Esophagus squamous epithelium (tissue), 5 donors: ENCODE results near the gene CYCS. TPM values are rescaled to one million over a fixed set of nuclear protein-coding genes. Genes with fewer than 3 reads are reported as not detected.

Experiments
- DNase-seq: peaks from one replicate; lab custom pipeline; 2025; lab: John Stamatoyannopoulos, UW
- H3K27ac ChIP-seq, 4 donors: fragments of 200-600 bp; sonication (generic); one replicate each; pipeline ENCODE4 v1.5.1; 2016 to 2019; ENCODE audit warnings: mild to moderate bottlenecking in 1 of 4
- H3K27me3 ChIP-seq, 4 donors: fragments of 200-600 bp; sonication (generic); 1 replicate in 3 of 4; 2 replicates in 1 of 4; pipeline versions ENCODE4 v1.5.1 to v1.6.0; 2017 to 2021; ENCODE audit warnings: antibody characterized with exemption in 1 of 4
- H3K36me3 ChIP-seq, 3 donors: fragments of 200-600 bp; sonication (generic); one replicate each; pipeline ENCODE4 v1.5.1; 2016 to 2019
- H3K4me1 ChIP-seq, 3 donors: fragments of 200-600 bp; sonication (generic); one replicate each; pipeline ENCODE4 v1.5.1; 2017 to 2019
- H3K4me3 ChIP-seq, 4 donors: fragments of 200-600 bp; sonication (generic); 1 replicate in 3 of 4; 2 replicates in 1 of 4; pipeline ENCODE4 v1.5.1; 2016 to 2019; ENCODE audit warnings: mild to moderate bottlenecking in 2 of 4, moderate library complexity in 1 of 4
- H3K9me3 ChIP-seq, 3 donors: fragments of 200-600 bp; sonication (generic); one replicate each; pipeline ENCODE4 v1.5.1; 2016 to 2019
- CTCF ChIP-seq, 6 experiments: fragments of 450-650 bp in 4 of 6; fragments of 200-600 bp in 2 of 6; sonication (generic) in 2 of 6; IDR thresholded peaks; one replicate each; pipeline ENCODE4 v1.5.1; 2016 to 2019; ENCODE audit warnings: antibody characterized with exemption in 6 of 6, mild to moderate bottlenecking in 4 of 6, moderate library complexity in 4 of 6
- POLR2A ChIP-seq, 4 donors: fragments of 450-650 bp; IDR thresholded peaks; one replicate each; pipeline ENCODE4 v1.6.1; 2017; ENCODE audit warnings: antibody characterized with exemption in 4 of 4, mild to moderate bottlenecking in 4 of 4, moderate library complexity in 3 of 4
- WGBS, 2 donors: methylation state at CpG; one replicate each; pipeline ENCODE4 v1.1.5; 2018; 5-methylcytosine and 5-hydroxymethylcytosine counted together
- intact Hi-C: fragments of 100-400 bp; cut with DNase I; formaldehyde crosslinking; loops from one replicate; pipeline ENCODE4 v1.15.0; 2022
- total RNA-seq, 4 donors: library from RNA; depleted of rRNA; stranded (reverse); fragments of >200 nt; gene quantifications; one replicate each; pipeline ENCODE4 v1.1.0, GENCODE V29; 2016
- donor health status: DM: yes; HTN: yes; CAD: no.

The CYCS gene
- total RNA-seq, 4 donors from 2014 or later, result 48.1 to 117 (median 72.8) TPM

- no peak overlapping the region for H3K27ac ChIP-seq
- DNase-seq, result no peak
- H3K4me3 ChIP-seq, result no peak overlapping the region
- no peaks in the 10 kb centered on the region for H3K4me1 ChIP-seq
- H3K9me3 ChIP-seq, result no peaks in the 10 kb centered on the region
- H3K36me3 ChIP-seq, result peaks cover 0 to 10% (median 0%) of the 10 kb centered on the region in 3 donors
- no peaks in the 10 kb centered on the region for H3K27me3 ChIP-seq
- 61 to 73% methylated on average over 1 of the region's 1 CpG for WGBS, 2 donors
- intact Hi-C loops, result no loop called here
- TF ChIP-seq CTCF (IDR thresholded peaks at IDR 0.05), result no peak
- TF ChIP-seq POLR2A (IDR thresholded peaks at IDR 0.05), result no peak
Measured at GRCh38 chr7:25132430-25132829, 7.4 kb upstream of the CYCS start.

- intact Hi-C loops, result no loop called here
- DNase-seq, result no peak
- Histone ChIP-seq H3K27me3 (no peaks in the 10 kb centered on the region), H3K36me3 (peaks cover 4 to 14% (median 5%) of the 10 kb centered on the region in 3 donors), H3K27ac (peak overlapping the region in 2 of 4 donors; percentile 97 to 100), H3K9me3 (no peaks in the 10 kb centered on the region), H3K4me1 (peaks cover 0 to 35% (median 5%) of the 10 kb centered on the region in 3 donors), H3K4me3 (no peak overlapping the region)
- WGBS, 2 donors, result 51 to 74% methylated on average over 2 of the region's 2 CpGs
- TF ChIP-seq POLR2A (IDR thresholded peaks at IDR 0.05) (no peak), CTCF (IDR thresholded peaks at IDR 0.05) (no peak)
Measured at GRCh38 chr7:25126751-25127150, 1.7 kb upstream of the CYCS start.

GRCh38 chr7:25124465-25125136, 459 bp downstream of the CYCS start:
- Histone ChIP-seq H3K9me3 (no peaks in the 10 kb centered on the region), H3K4me1 (peaks cover 0 to 35% (median 5%) of the 10 kb centered on the region in 3 donors), H3K27me3 (no peaks in the 10 kb centered on the region), H3K36me3 (peaks cover 12 to 35% (median 15%) of the 10 kb centered on the region in 3 donors), H3K27ac (peak overlapping the region; percentile 97 to 100 (median 98)), H3K4me3 (peak overlapping the region; percentile 78 to 98 (median 90))
- TF ChIP-seq CTCF (IDR thresholded peaks at IDR 0.05) (no peak), POLR2A (IDR thresholded peaks at IDR 0.05) (no peak)
- no peak for DNase-seq
- WGBS, 2 donors, result 0 to 2% methylated on average over 18 to 23 of the region's 32 CpGs
- intact Hi-C loops, result no loop called here

GRCh38 chr7:25122373-25122772, 2.7 kb downstream of the CYCS start:
- intact Hi-C loops, result no loop called here
- DNase-seq, result no peak
- Histone ChIP-seq H3K36me3 (peaks cover 12 to 49% (median 15%) of the 10 kb centered on the region in 3 donors), H3K9me3 (no peaks in the 10 kb centered on the region), H3K4me1 (peaks cover 0 to 35% (median 5%) of the 10 kb centered on the region in 3 donors), H3K27me3 (no peaks in the 10 kb centered on the region), H3K27ac (no peak overlapping the region), H3K4me3 (no peak overlapping the region)
- TF ChIP-seq POLR2A (IDR thresholded peaks at IDR 0.05), result no peak
- no peak for TF ChIP-seq CTCF (IDR thresholded peaks at IDR 0.05)

GRCh38 chr7:25121599-25121998, 3.5 kb downstream of the CYCS start:
- Histone ChIP-seq H3K4me3 (no peak overlapping the region), H3K9me3 (no peaks in the 10 kb centered on the region), H3K36me3 (peaks cover 12 to 49% (median 15%) of the 10 kb centered on the region in 3 donors), H3K4me1 (peaks cover 0 to 35% (median 5%) of the 10 kb centered on the region in 3 donors), H3K27ac (no peak overlapping the region), H3K27me3 (no peaks in the 10 kb centered on the region)
- no peak for TF ChIP-seq POLR2A (IDR thresholded peaks at IDR 0.05)
- TF ChIP-seq CTCF (IDR thresholded peaks at IDR 0.05), result no peak
- intact Hi-C loops, result no loop called here
- no peak for DNase-seq
- 89 to 97% methylated on average over 8 to 9 of the region's 9 CpGs for WGBS, 2 donors
